ENCODE measurements around the gene GRK5. TPM values are rescaled to one million over a fixed set of nuclear protein-coding genes. Genes with fewer than 3 reads are reported as not detected.

Gene GRK5
- total RNA-seq, 1 experiment from 2014 or later: 1.2 TPM

- no peak overlapping the region for H3K27ac ChIP-seq (ENCODE audit: insufficient read length, low read depth, low read length)
- no peak for DNase-seq
- peaks cover 8 to 12% of the 10 kb centered on the region in 2 experiments for H3K9me3 Mint-ChIP-seq
These were observed 257.7 kb downstream of the GRK5 start for GRCh38 chr10:119465085-119465484.

More at GRCh38 chr10:119465085-119465484, 257.7 kb downstream of the GRK5 start:
- Histone ChIP-seq H2BK120ac (ENCODE audit: low read depth, low read length, poor library complexity, severe bottlenecking) (no peak overlapping the region), H2AFZ (ENCODE audit: low read length) (no peak overlapping the region), H3K23ac (ENCODE audit: insufficient read length, low read depth, low read length) (no peak overlapping the region), H4K91ac (ENCODE audit: insufficient read length, low read depth, low read length) (no peak overlapping the region), H3K79me2 (ENCODE audit: insufficient read depth, low read length) (no peaks in the 10 kb centered on the region), H3K4me2 (ENCODE audit: insufficient read depth, insufficient read length, low read length) (no peak overlapping the region), H2BK20ac (ENCODE audit: low read depth, low read length, poor library complexity, severe bottlenecking) (no peak overlapping the region), H3K56ac (ENCODE audit: insufficient read length, low read depth, low read length) (no peak overlapping the region), H2BK5ac (ENCODE audit: insufficient read length, low read length) (no peak overlapping the region), H2AK5ac (ENCODE audit: insufficient read length, low read length) (no peak overlapping the region), H3K18ac (ENCODE audit: insufficient read length, low read depth, low read length) (no peak overlapping the region), H2BK12ac (ENCODE audit: insufficient read length, low read depth, low read length) (no peak overlapping the region), H3K9me3 (ENCODE audit: control insufficient read depth, low read depth, low read length) (no peaks in the 10 kb centered on the region), H2BK15ac (ENCODE audit: low read depth, low read length) (no peak overlapping the region), H3K23me2 (ENCODE audit: insufficient read length, low read depth, low read length, poor library complexity, severe bottlenecking) (no peaks in the 10 kb centered on the region), H4K5ac (ENCODE audit: insufficient read length, low read depth, low read length) (no peak overlapping the region), H3T11ph (ENCODE audit: low read length) (no peak overlapping the region), H4K8ac (replicated peaks; ENCODE audit: insufficient read length, low read depth, low read length) (no peak overlapping the region), H3K4ac (ENCODE audit: low read depth, low read length) (no peak overlapping the region), H3K27me3 (ENCODE audit: insufficient read depth, low read length) (no peaks in the 10 kb centered on the region), H3K14ac (ENCODE audit: insufficient read depth, low read length) (no peak overlapping the region), H3K9ac (ENCODE audit: extremely low read depth, insufficient read length, low read length) (no peak overlapping the region), H3K4me1 (ENCODE audit: insufficient read depth, low read length) (no peaks in the 10 kb centered on the region), H4K20me1 (ENCODE audit: control insufficient read depth, insufficient read depth, insufficient read length) (peaks cover 3% of the 10 kb centered on the region), H3K79me1 (ENCODE audit: insufficient read depth, low read depth, low read length, poor library complexity, severe bottlenecking) (no peaks in the 10 kb centered on the region)
- Mint-ChIP-seq H3K4me1 (peaks cover 0 to 5% of the 10 kb centered on the region in 2 experiments; a peak in 1 of 4 replicates), H3K27ac (no peak overlapping the region), H3K27me3 (ENCODE audit: low read depth) (peaks cover 53% of the 10 kb centered on the region), H3K4me3 (no peak overlapping the region), H3K36me3 (ENCODE audit: insufficient read depth in 1 of 3, low read depth in 3 of 3) (peaks cover 0 to 5% (median 2%) of the 10 kb centered on the region in 3 experiments; a peak in 4 of 7 replicates)
- no peak for TF ChIP-seq CTCF (conservative IDR thresholded peaks at IDR 0.05)
- WGBS (ENCODE audit: extremely low coverage, insufficient read length, low lambda C conversion rate): 100% methylated on average over 4 of the region's 4 CpGs

All from H9 (cell line).